Cardiac muscle cell (in vitro differentiated cells and primary cell): ENCODE measurements around the gene USPL1. TPM values are rescaled to one million over a fixed set of nuclear protein-coding genes. Genes with fewer than 3 reads are reported as not detected.
"Not testable (repeated sequence)": the region's sequence is repeated elsewhere in the genome, so short reads cannot be mapped to it uniquely, and the experiment has no call there.

Source experiments
- DNase-seq, 2 donors: peaks; one replicate each; pipeline versions ENCODE4 v3.0.0 to v3.0.0-alpha.2; 2010 to 2017; ENCODE audit warnings: low read depth in 1 of 2, low spot score in 1 of 2
- H3K27ac ChIP-seq: fragments of 200-600 bp; sonication (generic); 2 replicates; pipeline ENCODE4 v1.5.1; 2016
- H3K27me3 ChIP-seq: fragments of 200-600 bp; sonication (generic); 2 replicates; pipeline ENCODE4 v1.6.0; 2016; ENCODE audit warnings: control low read depth
- H3K36me3 ChIP-seq: fragments of 200-600 bp; sonication (generic); 2 replicates; pipeline ENCODE4 v1.5.1; 2016; ENCODE audit warnings: control low read depth
- H3K4me1 ChIP-seq: fragments of 200-600 bp; sonication (generic); 2 replicates; pipeline ENCODE4 v1.8.1; 2017; ENCODE audit warnings: low read depth, mild to moderate bottlenecking, mixed run types
- H3K4me3 ChIP-seq: fragments of 200-600 bp; sonication (generic); 2 replicates; pipeline ENCODE4 v1.5.1; 2016; ENCODE audit warnings: mild to moderate bottlenecking
- H3K9me3 ChIP-seq: fragments of 200-600 bp; sonication (generic); 2 replicates; pipeline ENCODE4 v1.5.1; 2017; ENCODE audit warnings: low read depth, mild to moderate bottlenecking, control low read depth
- polyA plus RNA-seq: library from polyadenylated mRNA; unstranded; fragments of >200 nt; fragmentation: Nextera tagmentation; extraction: Ambion mirVana; gene quantifications from 2 replicates; pipeline ENCODE4 v1.2.1, GENCODE V29; 2016
- total RNA-seq: library from RNA; depleted of rRNA; stranded (reverse); fragments of >200 nt; gene quantifications from 2 replicates; pipeline ENCODE4 v1.2.3, GENCODE V29; 2016
- TF ChIP-seq, protein P1 (sequence below): IDR thresholded peaks from 2 replicates; pipeline ENCODE4 v1.5.1; 2012; ENCODE audit warnings: low read depth, mild to moderate bottlenecking, low read length

The USPL1 gene
- total and polyA plus RNA-seq, 2 experiments from 2014 or later, result 13.9 to 15.6 TPM

DNA sequence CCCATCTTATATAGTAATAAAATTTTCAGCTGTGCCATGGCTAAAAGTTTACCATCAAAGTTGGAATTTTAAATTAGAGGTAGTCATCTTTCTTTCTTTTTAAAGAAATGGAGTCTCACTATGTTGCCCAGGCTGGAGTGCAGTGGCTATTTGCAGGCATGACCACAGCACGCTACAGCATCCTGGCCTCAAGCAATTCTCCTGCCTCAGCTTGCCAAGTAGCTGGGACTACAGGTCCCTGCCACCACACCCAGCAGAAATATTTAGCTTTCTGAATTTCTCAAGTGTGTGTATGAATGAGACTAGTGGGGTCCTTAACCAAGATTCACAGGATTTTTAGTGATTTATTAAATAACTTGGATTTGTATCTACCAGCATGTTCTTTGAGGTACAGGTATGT is 30.5 kb upstream of the USPL1 start:
- Histone ChIP-seq H3K27ac (no peak overlapping the region), H3K4me1 (peaks cover 7% of the 10 kb centered on the region), H3K36me3 (no peaks in the 10 kb centered on the region), H3K27me3 (no peaks in the 10 kb centered on the region), H3K4me3 (no peak overlapping the region), H3K9me3 (no peaks in the 10 kb centered on the region)
- DNase-seq, result no peak
- TF ChIP-seq, protein P1, sequence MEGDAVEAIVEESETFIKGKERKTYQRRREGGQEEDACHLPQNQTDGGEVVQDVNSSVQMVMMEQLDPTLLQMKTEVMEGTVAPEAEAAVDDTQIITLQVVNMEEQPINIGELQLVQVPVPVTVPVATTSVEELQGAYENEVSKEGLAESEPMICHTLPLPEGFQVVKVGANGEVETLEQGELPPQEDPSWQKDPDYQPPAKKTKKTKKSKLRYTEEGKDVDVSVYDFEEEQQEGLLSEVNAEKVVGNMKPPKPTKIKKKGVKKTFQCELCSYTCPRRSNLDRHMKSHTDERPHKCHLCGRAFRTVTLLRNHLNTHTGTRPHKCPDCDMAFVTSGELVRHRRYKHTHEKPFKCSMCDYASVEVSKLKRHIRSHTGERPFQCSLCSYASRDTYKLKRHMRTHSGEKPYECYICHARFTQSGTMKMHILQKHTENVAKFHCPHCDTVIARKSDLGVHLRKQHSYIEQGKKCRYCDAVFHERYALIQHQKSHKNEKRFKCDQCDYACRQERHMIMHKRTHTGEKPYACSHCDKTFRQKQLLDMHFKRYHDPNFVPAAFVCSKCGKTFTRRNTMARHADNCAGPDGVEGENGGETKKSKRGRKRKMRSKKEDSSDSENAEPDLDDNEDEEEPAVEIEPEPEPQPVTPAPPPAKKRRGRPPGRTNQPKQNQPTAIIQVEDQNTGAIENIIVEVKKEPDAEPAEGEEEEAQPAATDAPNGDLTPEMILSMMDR, result no peak

DNA sequence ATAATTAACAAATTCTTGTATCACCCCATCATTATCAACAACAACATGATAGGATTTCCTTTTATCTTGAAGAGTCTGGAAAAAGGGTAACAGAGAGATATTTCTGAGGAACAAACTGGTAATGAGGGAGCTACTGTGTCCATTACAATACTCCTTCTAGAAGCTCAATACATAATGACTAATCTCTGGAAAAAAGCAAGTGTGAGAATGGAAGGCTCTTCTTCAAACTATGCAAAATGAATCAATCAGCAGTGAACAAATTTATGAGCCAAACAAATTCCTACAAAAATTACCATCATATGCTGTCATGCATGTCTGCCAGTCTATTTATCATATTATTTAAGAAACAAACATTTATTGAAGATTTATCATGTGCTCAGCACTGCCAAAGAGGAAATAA is 30.0 kb upstream of the USPL1 start:
- no peaks in the 10 kb centered on the region for H3K36me3 ChIP-seq
- no peaks in the 10 kb centered on the region for H3K27me3 ChIP-seq
- H3K4me1 ChIP-seq, result peaks cover 7% of the 10 kb centered on the region
- TF ChIP-seq, protein P1, result no peak
- H3K4me3 ChIP-seq, result no peak overlapping the region
- DNase-seq, result no peak
- no peaks in the 10 kb centered on the region for H3K9me3 ChIP-seq
- no peak overlapping the region for H3K27ac ChIP-seq

DNA sequence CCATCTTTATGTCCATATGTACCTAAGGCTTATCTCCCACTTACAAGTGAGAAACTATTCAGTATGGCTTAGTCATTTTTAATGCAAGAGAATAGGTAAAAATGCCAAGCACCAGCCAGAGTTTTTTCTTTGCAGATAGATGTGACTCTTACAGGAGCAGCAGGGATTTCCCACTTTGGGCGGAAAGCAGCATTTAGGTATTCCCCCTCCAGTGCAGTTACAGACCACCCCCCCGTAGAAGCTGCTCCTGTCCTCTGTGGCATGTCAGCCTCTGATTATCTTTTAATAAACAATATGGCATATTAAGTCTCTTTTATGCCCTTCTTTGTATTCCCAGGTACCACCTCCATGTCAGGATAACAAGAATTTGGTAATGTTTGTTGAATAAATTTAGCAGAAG is 24.7 kb upstream of the USPL1 start:
- Histone ChIP-seq H3K4me3 (no peak overlapping the region), H3K27me3 (no peaks in the 10 kb centered on the region), H3K36me3 (no peaks in the 10 kb centered on the region), H3K9me3 (no peaks in the 10 kb centered on the region), H3K4me1 (no peaks in the 10 kb centered on the region), H3K27ac (no peak overlapping the region)
- no peak for DNase-seq
- TF ChIP-seq, protein P1, result no peak

DNA sequence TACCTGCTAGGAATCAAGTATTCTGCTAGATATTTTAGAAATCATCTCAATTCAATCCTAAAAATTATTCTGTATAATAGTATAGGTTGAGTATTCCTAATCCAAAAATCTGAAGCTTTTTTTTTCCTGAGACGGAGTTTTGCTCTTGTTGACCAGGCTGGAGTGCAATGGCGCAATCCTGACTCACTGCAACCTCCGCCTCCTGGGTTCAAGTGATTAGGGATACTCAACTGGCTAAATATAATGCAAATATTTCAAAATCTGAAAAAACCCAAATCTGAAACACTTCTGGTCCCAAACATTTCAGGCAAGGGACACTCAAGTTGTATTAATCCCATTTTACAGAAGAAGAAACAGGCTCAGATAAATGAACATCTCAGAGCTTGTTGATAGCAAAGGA is 17.2 kb upstream of the USPL1 start:
- Histone ChIP-seq H3K9me3 (no peaks in the 10 kb centered on the region), H3K27me3 (no peaks in the 10 kb centered on the region), H3K4me3 (no peak overlapping the region), H3K27ac (no peak overlapping the region), H3K36me3 (no peaks in the 10 kb centered on the region), H3K4me1 (no peaks in the 10 kb centered on the region)
- peak in 1 of 2 donors; percentile 56 for DNase-seq
- TF ChIP-seq, protein P1, result no peak

DNA sequence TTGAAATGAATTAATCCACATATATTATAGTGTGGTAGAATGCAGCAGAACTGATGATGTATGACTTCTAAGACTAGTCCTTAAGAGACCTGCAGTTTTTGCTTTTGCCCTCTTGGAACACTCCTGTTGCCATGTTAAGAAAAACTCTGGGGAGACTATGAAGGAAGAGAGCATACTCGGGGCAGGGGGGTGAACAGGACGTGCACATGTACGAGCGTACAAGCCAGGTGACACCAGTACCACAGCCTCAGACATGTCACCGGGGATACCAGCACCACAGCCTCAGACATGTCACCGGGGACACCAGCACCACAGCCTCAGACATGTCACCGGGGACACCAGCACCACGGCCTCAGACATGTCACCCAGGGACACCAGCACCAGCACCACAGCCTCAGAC is 15.9 kb upstream of the USPL1 start:
- Histone ChIP-seq H3K9me3 (no peaks in the 10 kb centered on the region), H3K27me3 (no peaks in the 10 kb centered on the region), H3K4me3 (no peak overlapping the region), H3K4me1 (no peaks in the 10 kb centered on the region), H3K27ac (no peak overlapping the region), H3K36me3 (no peaks in the 10 kb centered on the region)
- TF ChIP-seq, protein P1, result no peak
- no peak for DNase-seq

DNA sequence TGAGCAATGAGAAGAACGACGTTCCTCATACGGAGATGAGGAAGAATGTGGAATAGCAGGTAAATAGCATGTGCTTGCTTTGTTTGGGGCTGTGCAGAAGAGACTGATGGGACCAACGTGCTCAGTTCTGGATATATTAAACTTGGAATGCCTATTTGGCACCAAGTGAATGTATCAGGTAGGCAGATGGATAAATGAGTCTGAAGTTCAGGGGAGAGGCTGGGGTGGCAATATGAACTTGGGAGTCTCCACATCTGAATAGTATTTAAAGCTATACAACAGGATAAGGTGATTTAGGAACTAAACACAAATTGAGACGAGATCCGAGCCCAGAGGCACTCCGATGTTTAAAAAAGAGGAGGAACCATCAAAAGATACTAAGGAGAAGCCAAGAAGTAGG is 12.7 kb upstream of the USPL1 start:
- Histone ChIP-seq H3K27ac (no peak overlapping the region), H3K4me3 (no peak overlapping the region), H3K4me1 (no peaks in the 10 kb centered on the region), H3K27me3 (no peaks in the 10 kb centered on the region), H3K36me3 (no peaks in the 10 kb centered on the region), H3K9me3 (no peaks in the 10 kb centered on the region)
- TF ChIP-seq, protein P1, result no peak
- DNase-seq, result no peak

DNA sequence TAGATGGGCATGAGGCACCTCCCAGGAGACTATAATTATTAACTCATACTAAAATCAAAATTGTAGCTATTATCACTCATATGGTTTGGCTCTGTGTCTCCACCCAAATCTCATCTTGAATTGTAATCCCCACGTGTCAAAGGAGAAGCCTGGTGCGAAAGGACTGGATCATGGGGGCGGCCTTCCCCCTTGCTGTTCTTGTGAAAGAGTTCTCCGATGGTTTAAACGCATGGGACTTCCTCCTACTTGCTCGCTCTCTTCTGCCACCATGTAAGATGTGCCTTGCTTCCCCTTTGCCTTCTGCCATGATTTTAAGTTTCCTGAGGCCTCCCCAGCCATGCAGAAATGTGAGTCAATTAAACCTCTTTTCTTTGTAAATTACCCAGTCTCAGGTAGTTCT is 10.5 kb upstream of the USPL1 start:
- H3K27ac ChIP-seq, H3K4me3 ChIP-seq, H3K4me1 ChIP-seq, H3K9me3 ChIP-seq, H3K27me3 ChIP-seq, DNase-seq, H3K36me3 ChIP-seq: not testable (repeated sequence)
